HG03439 (cell line): ENCODE data around the gene PPP1R12C.
"Not testable (repeated sequence)": the region's sequence is repeated elsewhere in the genome, so short reads cannot be mapped to it uniquely, and the experiment has no call there.

Experiments
- ATAC-seq: cut with Tn5 transposase; IDR thresholded peaks from one replicate; pipeline ENCODE4 v1.9.1; 2021; ENCODE audit warnings: mild to moderate bottlenecking, moderate library complexity; ENCODE audit not compliant: unreplicated experiment

Gene PPP1R12C

GRCh38 chr19:55112246-55112776 lies 5.1 kb downstream of the PPP1R12C start:
- ATAC-seq, result no peak

GRCh38 chr19:55111238-55111831 lies 6.1 kb downstream of the PPP1R12C start:
- no peak for ATAC-seq

DNA sequence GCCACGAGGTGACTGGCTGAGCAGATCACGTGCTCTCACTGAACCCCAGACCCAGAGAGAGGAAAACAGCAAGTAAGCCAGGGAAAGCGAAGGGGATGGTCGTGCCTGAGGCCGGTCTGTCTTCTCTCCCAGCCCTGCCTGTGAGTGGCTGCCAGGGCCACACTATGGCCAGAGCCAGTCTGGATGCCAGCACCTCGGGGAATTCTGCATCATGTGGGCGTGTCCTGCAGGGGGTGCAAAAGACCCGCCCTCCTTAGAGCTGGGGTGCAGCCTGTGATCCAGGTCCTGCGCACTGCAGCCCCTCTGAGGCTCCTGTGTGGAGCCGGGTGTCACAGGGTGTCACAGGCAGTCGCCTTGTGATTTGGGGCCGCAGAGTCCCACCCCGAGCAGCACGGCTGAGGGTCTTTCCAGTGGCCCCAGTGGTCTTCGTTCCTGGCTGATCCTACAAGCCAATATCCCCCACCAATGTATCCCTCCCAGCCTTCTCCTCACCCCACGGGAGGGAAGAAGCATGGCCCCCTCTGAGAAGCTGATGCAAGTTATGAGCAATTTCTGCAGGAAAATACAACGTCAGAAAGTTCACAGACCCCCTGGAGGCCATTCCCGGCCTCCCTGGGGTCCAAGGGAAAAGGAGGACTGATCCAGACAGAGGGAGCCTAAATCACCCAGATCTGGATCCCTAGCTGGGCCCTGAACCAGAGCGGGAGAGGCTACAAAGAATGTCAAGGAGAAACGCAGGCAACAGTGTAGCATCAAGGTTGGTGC lies 7.7 kb downstream of the PPP1R12C start:
- no peak for ATAC-seq

DNA sequence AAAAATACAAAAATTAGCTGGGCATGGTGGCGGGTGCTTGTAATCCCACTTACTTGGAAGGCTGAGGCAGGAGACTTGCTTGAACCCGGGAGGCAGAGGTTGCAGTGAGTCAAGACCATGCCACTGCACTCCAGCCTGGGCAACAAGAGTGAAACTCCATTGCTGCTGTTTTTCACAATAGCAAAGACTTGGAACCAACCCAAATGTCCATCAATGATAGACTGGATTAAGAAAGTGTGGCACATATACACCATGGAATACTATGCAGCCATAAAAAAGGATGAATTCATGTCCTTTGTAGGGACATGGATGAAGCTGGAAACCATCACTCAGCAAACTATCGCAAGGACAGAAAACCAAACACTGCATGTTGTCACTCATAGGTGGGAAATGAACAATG lies 10.2 kb downstream of the PPP1R12C start:
- not testable (repeated sequence) for ATAC-seq

GRCh38 chr19:55106591-55106990 lies 10.8 kb downstream of the PPP1R12C start:
- no peak for ATAC-seq

- ATAC-seq, result no peak
Measured at GRCh38 chr19:55105237-55105636, 12.2 kb downstream of the PPP1R12C start.

GRCh38 chr19:55103190-55103589 lies 14.2 kb downstream of the PPP1R12C start:
- no peak for ATAC-seq

- no peak for ATAC-seq
Measured at GRCh38 chr19:55101261-55101660, 16.2 kb downstream of the PPP1R12C start.

GRCh38 chr19:55099557-55100506 lies 17.6 kb downstream of the PPP1R12C start:
- no peak for ATAC-seq

GRCh38 chr19:55098716-55099556 lies 18.5 kb downstream of the PPP1R12C start:
- ATAC-seq, result no peak

DNA sequence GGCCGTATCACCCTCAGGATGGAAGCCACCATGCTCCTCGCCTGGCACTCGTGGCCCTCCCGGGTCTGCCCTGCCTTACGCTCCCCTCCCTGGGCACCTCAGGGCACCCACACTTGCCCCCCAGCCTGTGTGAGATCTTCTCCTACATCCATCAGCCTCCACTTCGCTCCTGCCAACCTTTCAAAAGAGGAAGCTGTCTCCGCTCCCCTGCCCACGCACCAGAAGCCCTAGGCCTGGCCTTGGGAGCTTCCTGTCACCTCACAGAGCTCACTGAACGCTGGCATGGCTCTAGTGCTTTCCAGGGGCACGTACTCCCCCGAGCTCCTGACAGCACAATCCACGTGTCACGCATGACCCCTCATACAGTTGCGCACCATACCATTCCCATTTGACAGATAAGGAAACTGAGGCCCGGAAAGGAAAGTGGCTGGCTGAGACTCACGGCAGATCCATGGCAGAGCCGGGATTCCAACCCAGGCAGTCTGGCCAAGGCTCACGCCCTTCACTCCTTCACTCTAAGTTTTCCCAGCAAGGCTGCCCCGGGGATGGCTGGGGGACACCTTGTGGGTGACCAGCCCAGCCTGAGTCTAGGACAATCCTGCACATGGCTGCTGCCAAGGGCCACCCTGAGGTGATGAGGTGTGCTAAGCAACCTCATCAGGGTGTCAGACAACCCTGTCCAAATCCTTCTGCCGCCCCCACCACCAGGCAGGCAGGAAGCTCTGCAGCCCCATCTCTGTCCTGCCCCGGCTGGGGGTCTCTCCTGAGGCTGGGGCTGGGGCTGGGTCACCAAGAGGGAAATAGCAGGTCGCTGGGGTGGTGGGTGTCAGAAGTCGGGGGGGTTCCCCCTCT lies 19.3 kb downstream of the PPP1R12C start:
- ATAC-seq, result no peak

- no peak for ATAC-seq
Measured at GRCh38 chr19:55096061-55096701, 21.3 kb downstream of the PPP1R12C start.

DNA sequence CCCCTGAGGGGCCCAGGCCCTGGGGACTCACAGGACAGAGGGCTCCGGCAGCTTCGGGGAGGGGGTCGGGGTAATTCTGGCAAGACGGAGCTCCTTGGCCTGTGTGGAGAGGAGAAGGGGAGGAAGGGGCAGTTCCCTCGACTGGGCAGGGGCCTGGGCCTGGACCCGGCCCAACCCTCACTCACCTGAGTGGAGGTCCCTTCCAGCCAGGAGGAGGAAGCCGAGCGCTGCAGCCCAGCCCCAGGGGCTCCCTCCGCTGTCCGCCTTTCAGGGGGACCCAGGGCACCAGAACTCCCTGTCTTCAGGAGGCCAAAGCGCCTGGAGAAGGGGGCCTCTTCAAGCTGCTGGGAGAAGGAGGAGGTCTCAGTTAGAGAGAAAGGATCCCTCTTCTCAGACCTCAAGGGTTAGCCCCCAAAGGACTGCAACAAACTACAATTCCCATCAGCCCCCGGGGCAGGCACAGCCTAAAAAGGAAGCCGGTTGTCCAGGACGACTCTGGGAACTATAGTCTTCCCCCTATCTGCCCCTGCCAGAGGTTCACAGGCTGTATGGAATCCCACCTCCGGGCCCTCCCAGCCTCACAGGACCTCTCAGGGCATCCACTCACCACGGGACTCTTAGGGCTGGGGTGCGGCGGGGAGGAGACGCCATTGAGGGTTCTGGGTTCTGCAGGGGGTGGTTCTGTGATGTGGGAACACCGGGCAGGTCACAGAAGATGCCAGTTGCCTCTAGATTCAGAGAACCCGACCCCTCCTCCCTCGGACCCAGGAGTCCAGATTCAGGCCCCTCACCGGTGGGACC lies 22.0 kb downstream of the PPP1R12C start:
- ATAC-seq, result no peak

DNA sequence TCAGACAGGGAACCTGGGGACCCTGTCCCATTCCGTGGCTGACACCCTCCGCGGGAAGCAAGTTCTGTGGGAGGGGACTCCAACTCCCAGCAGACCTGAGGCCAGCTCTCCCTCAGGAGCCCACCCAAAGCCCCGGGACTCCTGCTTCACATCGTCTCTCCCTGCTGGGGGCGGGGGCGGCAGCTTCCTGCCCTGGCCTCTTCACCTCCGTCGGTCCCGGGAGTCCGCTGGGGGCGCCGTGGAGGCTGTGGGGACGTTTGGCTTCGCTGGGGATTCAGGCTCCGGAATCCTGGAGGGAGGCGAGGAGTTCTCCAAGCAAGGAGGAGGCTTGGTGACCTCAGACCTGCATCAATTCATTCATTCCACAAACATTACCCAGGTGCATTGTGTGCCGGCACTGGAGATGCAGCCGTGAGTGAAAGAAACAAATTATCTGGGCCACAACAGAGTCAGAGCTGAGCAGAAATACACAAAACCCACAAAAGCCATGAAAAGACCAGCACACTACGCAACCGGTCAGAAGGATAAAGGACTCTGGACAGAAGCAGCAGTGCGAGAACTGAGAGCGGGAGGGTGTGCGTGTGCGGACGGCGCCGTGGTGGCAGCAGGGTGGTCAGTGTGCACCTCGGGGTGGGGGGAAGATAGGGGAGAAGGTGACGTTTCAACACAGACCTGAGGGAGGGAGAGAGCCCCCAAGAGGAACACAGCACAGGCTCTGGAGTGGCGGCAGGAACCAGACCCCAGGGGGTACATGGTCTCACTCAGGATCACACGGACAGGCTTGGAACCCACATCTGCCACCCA lies 22.8 kb downstream of the PPP1R12C start:
- ATAC-seq, result no peak

GRCh38 chr19:55092423-55093318 lies 24.8 kb downstream of the PPP1R12C start:
- ATAC-seq, result no peak

DNA sequence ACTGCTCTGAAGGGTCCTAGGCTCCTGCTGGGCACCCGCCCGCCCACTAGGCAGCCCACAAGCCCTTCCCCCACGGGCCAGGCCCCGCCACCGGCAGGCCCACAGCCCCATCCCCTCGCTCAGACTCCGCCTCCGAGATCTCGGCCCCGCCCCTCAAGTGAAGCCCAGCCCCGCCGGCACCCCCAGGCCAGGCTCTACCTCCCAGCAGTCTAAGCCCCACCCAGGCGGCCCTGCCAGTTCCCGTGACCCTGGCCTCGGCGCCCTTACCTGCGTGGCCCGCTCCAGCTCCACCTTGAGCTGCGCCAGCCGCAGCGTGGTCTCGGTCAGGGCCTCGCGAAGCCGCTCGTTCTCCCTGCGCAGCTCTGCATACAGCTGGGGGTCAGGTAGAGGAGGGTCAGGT lies 25.5 kb downstream of the PPP1R12C start:
- ATAC-seq, result no peak
